ENCODE data around the gene TSSC4.

The TSSC4 gene

GRCh38 chr11:2420502-2421225 is 20.1 kb downstream of the TSSC4 start:
- no peak for TF ChIP-seq TAF1 (IDR thresholded peaks at IDR 0.05; ENCODE audit: borderline replicate concordance, insufficient read depth, low read length)
- TF ChIP-seq FOXP2 (optimal IDR thresholded peaks at IDR 0.05; ENCODE audit: borderline replicate concordance, extremely low read depth, extremely low read length, insufficient read depth): peak; percentile 75

- TF ChIP-seq FOXP2 (optimal IDR thresholded peaks at IDR 0.05; ENCODE audit: borderline replicate concordance, extremely low read depth, extremely low read length, insufficient read depth) (no peak), POLR2AphosphoS5 (IDR thresholded peaks at IDR 0.05; ENCODE audit: low read depth, low read length) (no peak), SIN3A (IDR thresholded peaks at IDR 0.05; ENCODE audit: borderline replicate concordance, insufficient read depth, low read length) (no peak), TAF1 (IDR thresholded peaks at IDR 0.05; ENCODE audit: borderline replicate concordance, insufficient read depth, low read length) (no peak), REST (IDR thresholded peaks at IDR 0.05; ENCODE audit: insufficient read depth in 1 of 2, low read depth in 2 of 2, low read length in 2 of 2) (no peak)
Observed at GRCh38 chr11:2421226-2421994, 20.9 kb downstream of the TSSC4 start.

- TF ChIP-seq TAF1 (IDR thresholded peaks at IDR 0.05; ENCODE audit: borderline replicate concordance, insufficient read depth, low read length) (no peak), SIN3A (IDR thresholded peaks at IDR 0.05; ENCODE audit: borderline replicate concordance, insufficient read depth, low read length) (no peak), REST (IDR thresholded peaks at IDR 0.05; ENCODE audit: insufficient read depth in 1 of 2, low read depth in 2 of 2, low read length in 2 of 2) (no peak), POLR2AphosphoS5 (IDR thresholded peaks at IDR 0.05; ENCODE audit: low read depth, low read length) (no peak), FOXP2 (optimal IDR thresholded peaks at IDR 0.05; ENCODE audit: borderline replicate concordance, extremely low read depth, extremely low read length, insufficient read depth) (no peak)
Observed at GRCh38 chr11:2421996-2422395, 21.4 kb downstream of the TSSC4 start.

GRCh38 chr11:2422461-2423156 is 22.1 kb downstream of the TSSC4 start:
- TF ChIP-seq FOXP2 (optimal IDR thresholded peaks at IDR 0.05; ENCODE audit: borderline replicate concordance, extremely low read depth, extremely low read length, insufficient read depth): no peak
- TF ChIP-seq TAF1 (IDR thresholded peaks at IDR 0.05; ENCODE audit: borderline replicate concordance, insufficient read depth, low read length): no peak
- TF ChIP-seq REST (IDR thresholded peaks at IDR 0.05; ENCODE audit: insufficient read depth in 1 of 2, low read depth in 2 of 2, low read length in 2 of 2): no peak
- no peak for TF ChIP-seq POLR2AphosphoS5 (IDR thresholded peaks at IDR 0.05; ENCODE audit: low read depth, low read length)
- TF ChIP-seq SIN3A (IDR thresholded peaks at IDR 0.05; ENCODE audit: borderline replicate concordance, insufficient read depth, low read length): no peak
